CD4-positive, alpha-beta T cell (primary cell): ENCODE measurements around the gene MYO1A. TPM values are rescaled to one million over a fixed set of nuclear protein-coding genes. Genes with fewer than 3 reads are reported as not detected.

Experiments used
- ATAC-seq: fragments of 200-7000 bp; cut with Tn5 transposase; one replicate; pipeline ENCODE4 v1.10.0; 2022; ENCODE audit warnings: mild to moderate bottlenecking; ENCODE audit not compliant: poor library complexity
- CTCF ChIA-PET: fragments of 350-600 bp; sonication (Branson Sonifier 250); formaldehyde crosslinking; loops from one replicate; lab custom pipeline; 2021; ENCODE audit warnings: antibody characterized with exemption, inconsistent platforms; lab: Charles Lee
- POLR2A ChIA-PET: fragments of 350-600 bp; sonication (Branson Sonifier 250); formaldehyde crosslinking; loops from one replicate; lab custom pipeline; 2021; ENCODE audit warnings: antibody characterized with exemption, inconsistent platforms; lab: Charles Lee
- DNase-seq, 14 experiments: peaks; one replicate each; pipeline ENCODE4 v3.0.0-alpha.2; 2013 to 2020; ENCODE audit warnings: mixed read lengths in 2 of 14
- H3K27ac ChIP-seq, 2 donors: one replicate each; pipeline versions ENCODE4 v1.5.1 to v1.7.0; 2013; ENCODE audit warnings: low read length in 2 of 2, low read depth in 1 of 2, mild to moderate bottlenecking in 1 of 2
- H3K27me3 ChIP-seq, 2 experiments: 1 replicate in 1 of 2; 2 replicates in 1 of 2; pipeline versions ENCODE4 v1.6.1 to v1.7.0; 2013; ENCODE audit warnings: low read length in 2 of 2, control low read depth in 1 of 2, mild to moderate bottlenecking in 1 of 2, moderate library complexity in 1 of 2; ENCODE audit not compliant: insufficient read depth in 2 of 2, control insufficient read depth in 1 of 2
- H3K36me3 ChIP-seq: one replicate; pipeline ENCODE4 v1.6.1; 2013; ENCODE audit warnings: low read length, control low read depth; ENCODE audit not compliant: insufficient read depth
- H3K4me1 ChIP-seq: one replicate; pipeline ENCODE4 v1.6.1; 2013; ENCODE audit warnings: low read length, control low read depth; ENCODE audit not compliant: insufficient read depth
- H3K4me3 ChIP-seq: one replicate; pipeline ENCODE4 v1.5.1; 2013; ENCODE audit warnings: mild to moderate bottlenecking, low read length, moderate library complexity
- H3K9me3 ChIP-seq, 2 experiments: 1 replicate in 1 of 2; 2 replicates in 1 of 2; pipeline versions ENCODE4 v1.6.1 to v1.7.0; 2013; ENCODE audit warnings: low read length in 2 of 2, mild to moderate bottlenecking in 2 of 2, control low read depth in 1 of 2, moderate library complexity in 1 of 2; ENCODE audit not compliant: control insufficient read depth in 1 of 2, insufficient read depth in 1 of 2
- H3K27ac Mint-ChIP-seq: one replicate; pipeline ENCODE4 v1.8.0; 2020; ENCODE audit warnings: mixed read lengths
- H3K27me3 Mint-ChIP-seq: one replicate; pipeline ENCODE4 v1.8.0; 2021; ENCODE audit warnings: mixed read lengths
- H3K36me3 Mint-ChIP-seq: one replicate; pipeline ENCODE4 v1.8.0; 2021; ENCODE audit warnings: low read depth, mixed read lengths
- H3K4me1 Mint-ChIP-seq: one replicate; pipeline ENCODE4 v1.8.0; 2021; ENCODE audit warnings: low read depth, mixed read lengths
- H3K4me3 Mint-ChIP-seq: one replicate; pipeline ENCODE4 v1.8.0; 2020; ENCODE audit warnings: mild to moderate bottlenecking, mixed read lengths
- H3K9me3 Mint-ChIP-seq: one replicate; pipeline ENCODE4 v1.8.0; 2020; ENCODE audit warnings: mixed read lengths
- intact Hi-C, 2 experiments: fragments of 100-400 bp; cut with DNase I in 1 of 2; cut with micrococcal nuclease in 1 of 2; formaldehyde crosslinking; loops; one replicate each; pipeline versions ENCODE4 v1.15.1 to v1.9.0; 2023 to 2025; cut with DNase I, micrococcal nuclease
- total RNA-seq, 174 experiments: library from RNA in 2 of 174; stranded (reverse) in 2 of 174; gene quantifications; one replicate each; pipeline ENCODE4 v1.2.3 and lab custom pipeline; 2021 to 2026
- TF ChIP-seq, protein P1 (sequence below): fragments of 200-600 bp; IDR thresholded peaks from one replicate; pipeline ENCODE4 v1.8.0; 2022; ENCODE audit warnings: antibody characterized with exemption, mild to moderate bottlenecking

Gene MYO1A
- total RNA-seq, 2 experiments from 2014 or later: 1.0 to 1.1 TPM

DNA sequence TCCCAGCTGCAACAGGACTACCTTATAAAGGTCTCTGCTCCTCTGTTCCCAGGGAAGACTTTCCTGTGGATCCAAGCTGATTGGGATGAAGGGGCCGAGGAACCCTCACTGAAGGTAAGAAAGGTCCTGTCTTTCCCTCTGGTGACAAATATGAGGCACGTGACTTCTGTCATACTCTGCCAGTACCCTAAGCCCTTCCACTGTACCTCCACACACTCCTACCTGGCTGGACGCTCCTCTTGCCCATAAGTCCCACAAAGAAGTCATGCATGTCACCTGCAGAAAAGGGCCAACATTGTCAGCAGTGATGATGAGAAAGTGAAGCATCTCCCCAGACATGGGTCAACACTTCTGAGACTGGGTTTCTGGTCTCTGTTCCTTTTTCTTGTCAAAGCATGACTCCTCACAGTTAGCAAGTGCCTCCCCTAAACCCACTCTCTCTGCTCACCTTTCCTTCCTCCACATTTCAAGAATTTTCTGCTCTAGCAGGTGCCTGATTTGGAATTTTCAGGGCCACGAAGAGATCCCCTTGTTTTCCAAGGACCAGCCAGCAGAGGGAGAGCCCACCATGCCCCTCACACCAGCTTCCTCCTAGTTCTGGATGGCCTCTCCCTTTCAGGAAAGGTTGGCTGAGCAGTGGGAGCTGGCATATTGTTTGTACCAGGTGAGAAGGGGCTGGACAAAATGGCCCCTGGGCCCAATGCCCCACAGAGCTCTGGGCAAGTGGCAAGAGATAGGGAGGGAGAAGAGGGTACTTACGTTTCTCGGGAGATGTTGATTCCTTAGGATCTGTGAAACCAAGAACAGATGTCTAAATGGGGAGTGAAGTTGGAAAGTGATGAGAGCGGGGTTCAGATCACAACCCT lies 37.1 kb downstream of the MYO1A start:
- no peaks in the 10 kb centered on the region for H3K27me3 Mint-ChIP-seq
- ChIA-PET CTCF (no interaction called here), POLR2A (interaction anchor here (1.0 kb wide), 1 partner anchor 99 kb away, joined by 3 read pairs; the partner anchor contains the start of gene STAT6)
- TF ChIP-seq, protein P1, sequence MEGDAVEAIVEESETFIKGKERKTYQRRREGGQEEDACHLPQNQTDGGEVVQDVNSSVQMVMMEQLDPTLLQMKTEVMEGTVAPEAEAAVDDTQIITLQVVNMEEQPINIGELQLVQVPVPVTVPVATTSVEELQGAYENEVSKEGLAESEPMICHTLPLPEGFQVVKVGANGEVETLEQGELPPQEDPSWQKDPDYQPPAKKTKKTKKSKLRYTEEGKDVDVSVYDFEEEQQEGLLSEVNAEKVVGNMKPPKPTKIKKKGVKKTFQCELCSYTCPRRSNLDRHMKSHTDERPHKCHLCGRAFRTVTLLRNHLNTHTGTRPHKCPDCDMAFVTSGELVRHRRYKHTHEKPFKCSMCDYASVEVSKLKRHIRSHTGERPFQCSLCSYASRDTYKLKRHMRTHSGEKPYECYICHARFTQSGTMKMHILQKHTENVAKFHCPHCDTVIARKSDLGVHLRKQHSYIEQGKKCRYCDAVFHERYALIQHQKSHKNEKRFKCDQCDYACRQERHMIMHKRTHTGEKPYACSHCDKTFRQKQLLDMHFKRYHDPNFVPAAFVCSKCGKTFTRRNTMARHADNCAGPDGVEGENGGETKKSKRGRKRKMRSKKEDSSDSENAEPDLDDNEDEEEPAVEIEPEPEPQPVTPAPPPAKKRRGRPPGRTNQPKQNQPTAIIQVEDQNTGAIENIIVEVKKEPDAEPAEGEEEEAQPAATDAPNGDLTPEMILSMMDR: no peak
- no peaks in the 10 kb centered on the region for H3K9me3 ChIP-seq
- peaks cover 27% of the 10 kb centered on the region for H3K4me1 ChIP-seq
- H3K4me3 ChIP-seq: no peak overlapping the region
- H3K27me3 ChIP-seq: no peaks in the 10 kb centered on the region
- intact Hi-C loops: no loop called here
- ATAC-seq: no peak
- no peaks in the 10 kb centered on the region for H3K36me3 ChIP-seq
- no peak overlapping the region for H3K27ac ChIP-seq
- H3K27ac Mint-ChIP-seq: peak overlapping the region; percentile 47
- no peaks in the 10 kb centered on the region for H3K36me3 Mint-ChIP-seq
- peaks cover 51% of the 10 kb centered on the region for H3K4me1 Mint-ChIP-seq
- H3K9me3 Mint-ChIP-seq: no peaks in the 10 kb centered on the region
- no peak overlapping the region for H3K4me3 Mint-ChIP-seq
- DNase-seq: no peak

DNA sequence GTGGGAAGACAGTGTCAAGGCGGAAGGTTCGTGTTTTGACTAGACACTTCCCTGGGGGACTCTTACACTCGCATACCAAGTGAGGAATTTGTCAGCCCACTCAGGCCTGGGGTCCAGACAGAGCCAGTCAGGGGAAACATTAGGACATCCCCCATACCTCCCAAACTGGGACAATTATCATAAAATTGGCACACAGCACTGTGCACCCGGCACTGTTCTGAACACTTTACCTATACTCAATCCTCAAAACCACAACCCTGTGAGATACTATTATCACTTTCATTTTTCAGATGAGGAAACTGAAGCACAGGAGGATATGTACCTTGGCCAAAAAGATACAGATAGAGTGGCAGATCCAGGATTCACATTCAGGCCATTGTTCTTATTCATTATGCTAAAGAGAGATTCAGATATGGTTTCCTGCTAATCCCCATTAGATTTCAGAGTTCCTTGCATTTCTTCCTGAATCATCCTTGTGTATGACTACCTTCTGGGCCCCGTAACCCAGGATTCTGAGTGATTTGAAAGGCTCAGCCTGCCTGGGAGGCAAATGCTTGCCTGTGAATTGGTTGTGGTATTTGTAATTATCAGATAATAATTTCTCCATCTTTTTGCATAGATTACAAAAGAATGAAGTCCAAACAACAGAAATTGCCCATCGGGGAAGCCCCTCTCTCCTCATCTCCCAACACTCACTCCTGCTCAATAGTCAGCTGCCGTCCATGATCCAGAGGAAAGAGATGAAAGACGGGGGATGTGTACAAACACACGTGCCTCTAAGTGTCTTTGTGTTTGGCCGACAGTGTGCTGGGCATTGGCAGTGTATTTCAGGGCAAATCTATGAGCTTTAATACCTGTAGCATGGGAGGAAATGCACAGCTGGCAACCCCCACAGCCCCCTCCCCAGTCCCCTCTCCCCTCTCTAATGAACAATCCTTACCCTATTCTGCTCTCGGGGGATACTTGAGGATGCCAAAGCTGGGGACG lies 38.2 kb downstream of the MYO1A start:
- Histone ChIP-seq H3K9me3 (no peaks in the 10 kb centered on the region), H3K27ac (peak overlapping the region; percentile 29 to 54), H3K4me1 (peaks cover 37% of the 10 kb centered on the region), H3K27me3 (no peaks in the 10 kb centered on the region), H3K36me3 (no peaks in the 10 kb centered on the region), H3K4me3 (peak overlapping the region; percentile 25)
- Mint-ChIP-seq H3K4me3 (peak overlapping the region; percentile 44), H3K36me3 (no peaks in the 10 kb centered on the region), H3K27ac (peak overlapping the region; percentile 45), H3K27me3 (no peaks in the 10 kb centered on the region), H3K4me1 (peaks cover 62% of the 10 kb centered on the region), H3K9me3 (no peaks in the 10 kb centered on the region)
- DNase-seq (peak in 4 of 14 experiments; percentile 33 to 67 (median 40)), ATAC-seq (peak; percentile 30)
- ChIA-PET CTCF (interaction anchor here (1.3 kb wide), 1 partner anchor 54 kb away, joined by 4 read pairs; no protein-coding TSS in a partner anchor), POLR2A (interaction anchor here (1.3 to 1.7 kb wide), 3 partner anchors 49 to 100 kb away, joined by 4 to 7 read pairs (median 5); partner anchors contain the start of genes NEMP1 and STAT6)
- intact Hi-C loops: loop anchor here in 1 of 2 experiments (1.0 kb wide), 1 partner anchor 53 kb away; no protein-coding TSS in a partner anchor
- TF ChIP-seq, protein P1: no peak
